Fibroblast of skin of left quadriceps (primary cell): Measurements from ENCODE around the gene ARMC12.
"Not testable (repeated sequence)": the region's sequence is repeated elsewhere in the genome, so short reads cannot be mapped to it uniquely, and the experiment has no call there.

Experiments used
- DNase-seq, 2 experiments: peaks; one replicate each; pipeline ENCODE4 v3.0.0-alpha.2; 2013; ENCODE audit warnings: low read depth in 2 of 2

Gene ARMC12

GRCh38 chr6:35736982-35737412, at the start of gene ARMC12:
TSS of gene ARMC12 (plus strand) at chr6:35737032. CDS start at chr6:35737109, 77 bp downstream.
- no peak for DNase-seq

DNA sequence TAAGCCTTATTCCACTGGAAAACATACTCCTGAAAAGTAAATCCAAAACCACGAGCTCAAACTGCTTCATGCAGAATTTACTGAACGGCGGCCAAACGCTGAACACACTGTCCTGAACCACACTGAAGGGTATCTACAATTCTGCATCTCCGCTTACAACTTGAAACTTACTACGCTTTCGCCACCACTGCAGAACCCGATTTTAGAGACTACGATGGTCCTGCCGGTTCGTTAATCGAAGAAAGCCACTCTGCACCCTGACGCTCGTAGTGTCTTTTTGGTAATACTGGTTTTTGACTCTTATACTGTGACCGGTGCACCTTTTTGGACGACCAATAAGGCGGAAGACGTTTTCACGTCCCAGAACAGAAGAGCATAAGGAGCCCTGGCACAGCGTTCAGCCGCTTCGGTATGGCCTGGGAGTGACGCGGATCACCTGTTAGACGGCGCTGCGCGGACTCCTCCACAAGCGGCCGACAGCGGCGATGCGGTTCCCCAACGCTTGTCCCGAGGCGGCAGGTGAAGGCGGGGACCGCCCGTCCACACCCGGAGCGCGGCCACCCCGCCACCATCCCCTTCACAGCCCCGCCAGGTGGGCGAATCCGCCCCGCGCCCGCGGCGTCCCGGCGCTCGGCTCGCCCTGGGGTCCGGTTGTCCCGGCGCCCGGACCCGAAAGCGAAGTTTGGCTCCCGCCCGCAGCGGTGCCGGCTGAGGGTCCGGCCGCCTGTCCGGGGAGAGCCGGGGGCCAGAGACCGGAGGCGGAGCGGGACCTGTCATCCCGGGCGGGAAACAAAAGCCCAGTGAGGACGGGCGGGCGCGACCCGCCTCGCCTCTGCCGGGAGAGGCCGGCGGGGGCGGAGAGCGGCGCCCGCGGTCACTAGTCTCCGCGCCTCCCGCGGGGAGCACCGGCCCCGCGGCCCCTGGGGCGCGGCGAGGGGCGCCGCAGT, 48.9 kb upstream of the ARMC12 start:
- no peak for DNase-seq

DNA sequence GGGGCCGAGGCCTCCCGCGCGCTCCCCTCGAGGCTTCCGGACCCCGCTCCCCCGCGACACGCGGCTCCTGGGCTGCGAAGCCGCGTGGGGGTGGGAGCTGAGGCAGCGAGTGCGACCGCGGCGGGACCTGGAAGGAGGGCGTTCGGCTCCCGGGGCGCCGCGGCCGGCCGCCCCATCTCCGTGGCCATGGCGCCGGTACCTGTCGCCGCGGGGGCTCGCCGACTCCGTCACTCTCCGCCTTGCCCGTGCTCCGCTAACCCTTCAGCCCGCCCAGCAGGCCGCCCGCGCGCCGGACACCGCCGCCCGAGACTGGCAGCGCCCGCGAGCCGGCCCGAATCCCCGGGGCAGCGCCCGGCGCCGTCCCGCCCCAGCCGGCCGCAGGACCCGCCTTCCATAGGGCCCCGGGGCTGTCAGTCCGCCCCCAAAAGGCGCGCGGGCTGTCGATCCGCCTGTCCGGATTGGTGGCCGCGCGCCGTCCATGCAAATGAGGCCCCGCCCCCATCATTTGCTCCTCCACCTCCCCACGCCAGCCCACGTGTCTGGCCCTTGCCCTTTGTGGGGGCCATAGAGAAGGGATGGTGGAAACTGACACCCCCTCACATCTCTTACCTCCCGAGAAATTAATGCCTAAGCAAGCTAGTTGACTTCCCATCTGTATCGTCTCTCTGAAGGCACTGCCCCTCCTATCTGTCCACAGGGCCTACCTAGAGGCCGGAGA, 48.1 kb upstream of the ARMC12 start, which contains the start of gene FKBP5:
TSS of gene FKBP5 (minus strand) at position 311 of the 718 bp plus-strand sequence. CDS start 46,091 bp downstream, outside the sequence.
- DNase-seq: peak; percentile 62 to 72

GRCh38 chr6:35690006-35690405, 46.8 kb upstream of the ARMC12 start:
- not testable (repeated sequence) for DNase-seq

- no peak for DNase-seq
Observed at GRCh38 chr6:35690484-35690883, 46.3 kb upstream of the ARMC12 start.

DNA sequence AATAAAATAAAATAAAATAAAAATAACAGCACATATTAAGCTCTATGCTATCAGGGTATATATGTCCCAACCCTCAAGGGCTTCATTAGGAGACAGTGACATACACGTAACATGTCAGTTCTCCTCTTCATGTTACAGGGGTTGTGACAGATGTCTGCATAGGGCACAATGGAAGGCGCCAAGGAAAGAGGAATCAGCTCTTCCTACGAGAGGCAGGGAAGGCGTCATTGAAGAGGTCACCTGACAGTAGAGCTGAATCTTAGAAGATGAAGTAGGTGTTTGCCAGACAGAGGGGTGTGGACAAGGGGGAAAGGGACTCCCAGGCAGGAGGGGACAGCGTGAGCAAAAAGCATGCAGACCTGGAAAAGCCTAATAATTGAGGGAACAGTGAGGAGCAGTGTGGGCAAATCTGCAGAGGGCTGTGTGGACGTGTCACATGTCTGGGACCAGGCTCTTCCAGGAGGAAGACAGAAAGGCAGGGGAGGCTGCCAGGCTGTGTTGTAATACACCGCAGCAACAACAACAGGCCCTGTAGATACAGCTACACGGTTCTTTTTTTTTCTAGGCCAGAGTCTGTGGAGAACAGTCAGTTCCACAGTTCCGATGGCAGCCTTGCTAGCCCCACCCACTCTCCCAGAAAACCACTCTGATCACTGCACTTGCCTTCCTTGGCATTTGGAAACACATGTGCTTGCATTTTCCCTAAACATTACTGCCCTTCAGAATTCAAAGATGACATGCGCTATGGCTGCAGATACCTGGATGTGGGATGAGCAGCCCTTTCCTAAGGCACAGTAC, 45.6 kb upstream of the ARMC12 start:
- no peak for DNase-seq

GRCh38 chr6:35694462-35694861, 42.4 kb upstream of the ARMC12 start:
- DNase-seq: no peak

DNA sequence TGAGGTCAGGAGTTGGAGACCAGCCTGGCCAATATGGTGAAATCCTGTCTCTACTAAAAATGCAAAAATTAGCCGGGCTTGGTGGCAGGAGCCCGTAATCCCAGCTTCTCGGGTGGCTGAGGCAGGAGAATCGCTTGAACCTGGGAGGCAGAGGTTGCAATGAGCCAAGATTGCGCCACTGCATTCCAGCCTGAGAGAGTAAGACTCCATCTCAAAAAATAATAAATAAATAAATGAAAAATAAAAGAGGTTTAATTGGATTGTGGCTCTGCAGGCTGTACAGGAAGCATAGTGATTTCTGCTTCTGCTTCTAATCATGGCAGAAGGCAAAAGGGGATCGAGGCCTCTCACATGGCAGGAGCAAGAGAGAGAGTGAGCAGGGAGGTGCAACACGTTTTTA, 38.4 kb upstream of the ARMC12 start:
- DNase-seq: not testable (repeated sequence)

- no peak for DNase-seq
Observed at GRCh38 chr6:35698858-35699257, 38.0 kb upstream of the ARMC12 start.

DNA sequence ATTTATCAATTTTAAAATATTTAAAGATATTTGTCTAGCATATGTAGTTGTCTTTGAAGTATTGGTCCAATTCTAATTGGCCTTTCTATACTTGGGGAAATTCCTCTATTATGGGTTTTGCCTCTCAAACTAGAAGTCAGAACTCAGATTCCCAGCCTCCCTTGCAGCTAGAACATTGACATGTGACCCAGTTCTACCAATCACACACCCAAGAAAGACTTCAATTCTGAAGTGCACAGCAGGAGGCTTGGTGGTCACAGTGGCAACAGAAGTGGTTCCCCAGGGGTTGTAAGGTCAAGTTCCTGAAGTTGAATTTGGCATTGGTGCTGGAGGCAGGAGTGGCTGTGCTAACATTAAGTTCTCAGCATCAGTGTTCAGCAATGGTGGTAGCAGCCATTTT, 33.3 kb upstream of the ARMC12 start:
- no peak for DNase-seq

DNA sequence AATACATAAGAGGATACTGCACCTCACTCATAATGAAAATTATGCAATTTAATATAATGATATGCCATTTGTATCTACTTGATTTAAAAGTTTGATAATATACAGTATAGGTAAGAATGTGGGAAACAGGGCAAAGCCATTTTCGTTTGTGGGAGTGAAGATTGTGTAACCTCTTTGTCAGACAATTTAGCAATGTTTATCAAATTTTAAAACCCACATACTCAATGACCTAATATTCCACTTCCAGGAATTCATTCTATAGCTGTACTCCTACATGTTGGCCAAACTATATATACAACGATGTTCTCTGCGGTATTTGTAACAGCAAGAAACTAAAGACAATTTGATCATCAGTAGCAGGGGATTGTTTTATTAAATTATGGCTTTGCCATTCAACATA, 30.4 kb upstream of the ARMC12 start:
- no peak for DNase-seq

DNA sequence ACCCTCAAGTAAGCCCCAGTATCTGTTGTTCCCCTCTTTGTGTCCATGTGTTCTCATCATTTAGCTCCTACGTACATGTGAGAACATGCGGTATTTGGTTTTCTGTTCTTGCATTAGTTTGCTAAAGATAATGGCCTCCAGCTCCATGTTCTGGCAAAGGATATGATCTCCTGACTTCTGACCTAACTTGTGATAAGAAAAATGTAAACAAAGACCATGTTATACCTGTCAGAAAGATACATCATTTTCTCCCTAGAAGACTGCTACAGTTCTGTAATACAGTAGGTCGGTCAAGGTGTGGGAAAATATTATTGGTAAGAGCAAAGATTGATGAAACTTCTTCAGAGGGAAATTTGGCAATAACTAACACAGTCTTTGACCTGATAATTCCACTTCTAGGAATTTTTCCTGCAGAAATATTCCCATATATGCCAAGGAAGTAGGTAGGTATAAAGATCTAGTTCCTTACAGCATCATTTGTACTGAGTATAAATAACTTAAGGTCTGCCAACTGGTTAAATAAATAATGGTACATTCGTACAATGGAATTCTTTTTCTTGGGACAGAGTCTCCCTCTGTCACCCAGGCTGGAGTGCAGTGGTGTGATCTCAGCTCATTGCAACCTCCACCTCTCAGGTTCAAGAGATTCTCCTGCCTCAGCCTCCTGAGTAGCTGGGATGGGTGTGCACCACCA, 29.0 kb upstream of the ARMC12 start:
- no peak for DNase-seq

DNA sequence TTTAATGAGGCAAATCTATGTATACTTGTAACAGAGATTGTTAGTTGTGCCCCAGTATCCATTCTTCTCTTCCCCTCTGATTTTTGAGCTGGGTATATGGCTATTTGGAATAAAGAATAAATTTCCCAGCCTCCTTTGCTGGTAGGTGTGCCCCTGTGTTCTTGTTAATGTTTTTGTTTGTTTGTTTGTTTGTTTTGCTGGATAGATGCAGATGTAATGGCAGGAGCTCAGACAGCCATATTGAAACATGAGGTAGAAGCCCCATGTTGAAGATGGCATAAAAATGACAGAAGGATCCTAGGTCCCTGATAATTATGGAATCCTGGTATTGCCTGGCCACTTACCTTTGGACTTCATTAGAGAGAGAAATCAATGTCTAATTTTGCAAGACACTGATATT, 28.2 kb upstream of the ARMC12 start:
- DNase-seq: no peak

DNA sequence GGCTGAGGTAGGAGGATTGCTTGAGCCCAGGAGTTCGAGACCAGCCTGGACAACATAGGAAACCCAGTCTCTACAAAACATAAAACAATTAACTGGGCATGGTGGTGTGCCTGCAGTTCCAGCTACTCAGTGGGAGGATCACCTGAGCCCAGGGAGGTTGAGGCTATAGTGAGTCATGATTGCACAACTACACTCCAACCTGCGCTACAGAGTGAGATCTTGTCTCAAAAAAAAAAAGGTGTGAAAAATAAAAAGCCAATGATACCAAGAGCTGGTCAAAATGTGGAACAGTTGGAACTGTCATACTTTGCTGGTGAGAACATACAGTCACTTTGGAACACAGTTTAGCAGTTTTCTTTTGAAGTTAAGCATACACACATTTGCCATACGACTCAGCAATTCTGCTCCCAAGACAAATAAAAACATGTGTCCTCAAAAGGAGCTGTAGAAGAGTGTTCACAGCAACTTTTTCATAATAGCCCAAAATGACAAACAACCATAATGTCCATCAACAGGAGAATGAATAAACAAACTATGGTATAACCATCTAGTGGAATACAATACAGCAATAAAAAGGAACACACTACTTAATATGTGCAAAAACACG, 26.5 kb upstream of the ARMC12 start:
- DNase-seq: no peak

GRCh38 chr6:35711731-35712130, 25.1 kb upstream of the ARMC12 start:
- no peak for DNase-seq

DNA sequence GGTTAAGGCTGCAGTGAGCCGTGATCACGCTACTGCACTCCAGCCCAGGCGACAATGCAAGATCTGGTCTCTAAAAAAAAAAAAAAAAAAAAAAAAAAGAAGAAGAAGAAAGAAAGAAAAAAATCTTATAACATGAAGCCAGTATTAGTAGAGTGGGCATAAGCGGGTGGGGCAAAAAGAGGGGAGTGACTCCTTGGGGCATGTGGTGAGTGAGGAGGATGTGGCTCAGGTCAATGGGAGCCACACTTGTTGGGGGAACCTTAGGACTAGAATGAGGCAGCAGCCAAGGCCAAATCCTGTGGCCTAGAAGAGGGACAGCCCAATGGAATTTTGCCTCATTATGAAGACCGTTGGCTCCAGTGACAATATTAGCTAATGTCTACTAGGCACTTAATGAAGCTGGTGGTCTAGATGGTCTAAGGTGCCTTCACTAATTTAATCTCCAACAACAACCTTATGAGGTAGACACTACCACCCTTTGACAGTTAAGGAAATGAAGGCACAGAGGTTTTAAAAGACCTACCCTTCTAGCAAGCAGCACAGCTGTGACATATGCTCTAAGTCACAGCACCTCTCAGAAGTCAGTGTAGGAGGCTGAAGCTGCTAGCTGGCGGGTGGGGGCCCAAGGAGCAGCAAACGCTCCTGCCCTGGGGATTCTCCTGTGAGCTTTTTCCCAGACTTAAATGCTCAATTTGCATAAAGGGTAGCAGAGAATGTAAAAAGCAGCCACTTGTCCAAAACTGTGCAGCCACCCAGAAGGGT, 23.6 kb upstream of the ARMC12 start:
- DNase-seq: no peak

DNA sequence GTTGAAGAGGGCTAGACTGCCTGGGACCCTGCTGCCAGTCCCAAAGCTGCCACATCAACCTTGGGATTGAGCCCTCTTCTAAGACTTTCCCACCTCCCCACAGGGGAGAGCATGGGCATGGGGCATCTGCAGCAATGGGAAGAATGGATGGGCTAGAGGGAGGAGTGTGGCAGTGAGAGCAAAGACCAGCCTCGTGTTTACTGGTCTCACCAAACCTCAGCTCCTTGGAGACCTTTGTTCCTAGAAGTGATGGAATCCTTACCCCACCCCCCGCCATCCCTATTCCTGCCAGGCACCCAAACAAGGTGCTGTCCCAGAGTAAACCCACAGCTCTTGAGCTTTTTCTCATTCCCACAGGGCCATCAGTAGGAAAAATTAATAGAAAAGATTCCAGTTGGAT, 20.0 kb upstream of the ARMC12 start:
- no peak for DNase-seq

DNA sequence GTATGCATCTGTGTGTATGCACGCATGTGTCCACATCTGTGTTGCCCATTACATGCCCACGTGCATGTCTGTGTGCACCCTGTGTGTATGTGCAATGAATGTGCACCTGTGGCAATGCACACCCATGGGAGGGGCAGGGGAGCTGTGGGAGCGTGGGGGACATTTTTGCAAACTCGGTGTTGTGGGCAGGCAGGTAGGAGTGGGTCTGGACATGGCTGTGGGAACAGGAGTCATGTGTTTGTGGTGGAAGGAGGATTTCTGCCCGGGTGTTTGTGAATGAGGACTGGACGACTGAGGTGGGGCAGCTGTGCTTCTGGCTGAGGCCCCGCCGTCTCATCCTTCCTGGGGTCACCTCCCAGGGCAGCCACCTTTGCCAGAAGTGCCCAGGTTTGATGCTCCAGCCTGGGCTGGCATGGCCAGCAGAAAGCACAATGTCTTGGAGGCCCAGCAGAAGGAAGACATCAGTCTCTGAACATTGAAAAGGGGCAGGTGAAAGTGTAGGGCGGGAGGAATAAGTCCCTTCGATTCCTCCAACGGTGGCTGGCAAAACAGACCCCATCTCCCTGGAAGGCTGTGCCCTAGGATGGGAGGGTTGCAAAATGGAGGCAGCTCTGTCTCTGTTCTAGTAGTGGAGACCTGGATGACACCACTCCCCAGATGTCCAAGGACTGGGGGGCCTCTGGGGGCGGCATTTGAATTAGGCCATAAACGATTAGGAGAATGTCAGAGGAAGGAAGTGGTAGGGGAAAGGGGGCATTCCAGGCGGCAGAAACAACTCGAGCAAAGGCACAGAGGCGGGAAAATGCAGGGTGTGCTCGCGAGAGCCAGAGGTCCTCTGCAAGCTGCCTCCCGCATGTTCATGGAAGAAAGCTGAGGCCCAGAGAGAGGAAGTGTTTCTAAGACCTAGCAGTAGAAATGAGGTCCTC, 19.1 kb upstream of the ARMC12 start:
- DNase-seq: no peak

- DNase-seq: no peak
Observed at GRCh38 chr6:35718375-35718736, 18.5 kb upstream of the ARMC12 start.
